ENCODE results near the gene TRIM2.
"Not testable (repeated sequence)": the region's sequence is repeated elsewhere in the genome, so short reads cannot be mapped to it uniquely, and the experiment has no call there.

TRIM2 gene

DNA sequence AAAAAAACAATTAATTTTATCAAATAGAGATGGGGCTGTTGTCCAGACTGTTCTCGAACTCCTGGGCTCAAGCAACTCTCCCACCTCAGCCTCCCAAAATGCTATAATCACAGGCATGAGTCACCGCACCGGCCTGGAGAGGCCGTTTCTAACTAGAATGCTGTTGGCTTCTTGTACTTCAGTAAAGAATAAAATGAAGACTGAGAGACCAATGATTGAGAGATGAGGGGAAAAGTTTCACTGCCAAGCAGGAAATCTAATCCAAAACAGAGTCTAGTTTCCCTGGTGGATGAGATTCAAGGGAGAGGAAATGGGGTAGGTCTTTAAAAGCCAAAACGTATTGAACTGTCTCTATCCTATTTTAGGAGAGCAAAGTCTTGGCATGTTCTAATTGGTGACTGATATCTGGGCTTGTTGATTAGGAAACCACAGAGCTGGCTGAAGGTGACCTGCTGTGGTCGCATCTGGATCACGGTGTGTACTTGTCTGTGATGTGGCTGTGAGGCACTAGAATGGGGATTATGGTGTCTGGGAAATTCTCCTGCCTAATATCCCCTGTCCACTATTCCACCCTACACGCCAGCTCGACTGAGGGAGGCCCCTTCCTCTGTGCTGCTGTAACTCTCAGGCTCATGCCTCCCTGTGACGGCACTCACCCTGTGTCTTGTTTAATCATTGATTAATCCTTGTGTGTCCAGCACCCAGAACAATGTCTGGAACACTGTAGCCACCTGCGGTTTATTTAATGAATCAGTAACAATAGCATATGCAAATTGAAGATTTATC, 15.0 kb upstream of the TRIM2 start:
- Histone ChIP-seq H3K4me1 (ENCODE audit: control insufficient read depth, insufficient read depth, low read length) (peaks cover 17% of the 10 kb centered on the region), H3K36me3 (ENCODE audit: control insufficient read depth, insufficient read depth, low read length) (no peaks in the 10 kb centered on the region), H3K27me3 (ENCODE audit: control insufficient read depth, insufficient read depth, low read length) (no peaks in the 10 kb centered on the region), H3K4me3 (ENCODE audit: low read depth, low read length) (no peak overlapping the region), H3K27ac (ENCODE audit: low read depth, low read length) (peak overlapping the region; percentile 14), H3K9ac (ENCODE audit: low read depth, low read length) (no peak overlapping the region), H3K9me3 (ENCODE audit: control insufficient read depth, insufficient read depth, low read length) (no peaks in the 10 kb centered on the region)

DNA sequence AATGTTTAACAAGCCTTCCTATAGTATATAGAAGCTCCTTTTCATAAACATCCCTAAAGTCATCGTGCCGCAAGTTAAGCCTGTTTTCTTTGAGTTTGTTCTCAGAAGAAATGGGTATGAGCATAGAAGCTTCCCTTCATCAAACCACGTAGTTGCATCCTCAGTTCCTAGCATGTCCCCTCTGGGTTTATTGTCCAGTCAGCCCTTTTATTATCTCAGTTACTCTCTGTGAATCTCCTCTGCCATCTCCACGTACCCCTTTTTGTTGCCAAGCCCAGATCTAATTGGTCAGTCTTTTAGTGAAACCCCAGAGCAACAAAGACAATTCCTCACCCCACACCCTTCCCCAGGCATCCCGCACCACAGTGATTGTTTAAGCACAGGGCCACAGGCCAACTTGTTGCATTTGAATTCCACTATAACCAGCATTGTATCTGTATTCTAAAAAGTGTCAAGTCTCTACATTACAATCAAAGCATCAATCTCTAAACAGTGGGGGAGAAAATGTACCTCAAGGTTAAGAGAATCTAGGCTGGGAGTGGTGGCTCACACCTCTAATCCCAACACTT, 12.4 kb upstream of the TRIM2 start:
- H3K27me3 ChIP-seq (ENCODE audit: control insufficient read depth, insufficient read depth, low read length), result no peaks in the 10 kb centered on the region
- H3K4me1 ChIP-seq (ENCODE audit: control insufficient read depth, insufficient read depth, low read length), result peaks cover 17% of the 10 kb centered on the region
- H3K27ac ChIP-seq (ENCODE audit: low read depth, low read length), result no peak overlapping the region
- H3K4me3 ChIP-seq (ENCODE audit: low read depth, low read length), result no peak overlapping the region
- H3K9ac ChIP-seq (ENCODE audit: low read depth, low read length), result no peak overlapping the region
- no peaks in the 10 kb centered on the region for H3K36me3 ChIP-seq (ENCODE audit: control insufficient read depth, insufficient read depth, low read length)
- no peaks in the 10 kb centered on the region for H3K9me3 ChIP-seq (ENCODE audit: control insufficient read depth, insufficient read depth, low read length)

DNA sequence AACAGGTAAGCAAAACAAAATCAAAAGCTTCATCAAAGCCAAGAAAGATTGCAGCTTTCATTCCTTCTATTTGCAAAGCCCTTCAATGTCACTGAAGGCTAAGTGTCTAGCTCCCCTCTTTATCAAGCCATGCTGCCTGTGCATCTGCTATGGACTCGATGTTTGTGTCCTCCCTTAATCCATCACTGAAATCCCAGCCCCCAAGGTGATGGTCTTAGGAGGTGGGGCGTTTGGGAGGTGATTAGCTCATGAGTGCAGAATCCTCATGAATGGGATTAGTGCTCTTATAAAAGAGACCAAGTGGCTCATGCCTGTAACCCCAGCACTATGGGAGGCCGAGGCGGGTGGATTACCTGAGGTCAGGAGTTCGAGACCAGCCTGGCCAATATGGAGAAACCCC, 6.9 kb upstream of the TRIM2 start:
- Histone ChIP-seq H3K27ac (ENCODE audit: low read depth, low read length) (no peak overlapping the region), H3K9me3 (ENCODE audit: control insufficient read depth, insufficient read depth, low read length) (no peaks in the 10 kb centered on the region), H3K9ac (ENCODE audit: low read depth, low read length) (no peak overlapping the region), H3K27me3 (ENCODE audit: control insufficient read depth, insufficient read depth, low read length) (no peaks in the 10 kb centered on the region), H3K4me1 (ENCODE audit: control insufficient read depth, insufficient read depth, low read length) (no peaks in the 10 kb centered on the region), H3K4me3 (ENCODE audit: low read depth, low read length) (no peak overlapping the region), H3K36me3 (ENCODE audit: control insufficient read depth, insufficient read depth, low read length) (no peaks in the 10 kb centered on the region)

DNA sequence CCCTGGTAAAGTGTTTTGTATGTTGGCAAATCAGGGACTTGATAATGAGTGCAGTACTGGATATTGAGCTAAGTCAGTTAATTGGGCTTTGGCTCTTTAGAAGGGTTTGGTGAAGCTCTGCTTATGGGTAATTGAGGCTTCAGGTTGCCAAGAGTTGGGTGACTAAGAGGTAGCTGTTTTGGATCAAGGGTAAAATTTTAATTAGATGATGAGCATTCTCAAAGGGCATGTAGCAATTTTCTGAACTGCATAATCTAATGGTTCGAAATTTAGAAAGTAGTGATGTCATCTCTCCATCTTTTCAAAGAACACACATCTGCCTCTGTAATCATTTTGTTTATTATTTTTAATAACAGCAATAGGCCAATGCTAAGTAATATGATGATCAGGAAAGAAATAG, 5.5 kb upstream of the TRIM2 start:
- Histone ChIP-seq H3K9me3 (ENCODE audit: control insufficient read depth, insufficient read depth, low read length) (no peaks in the 10 kb centered on the region), H3K27ac (ENCODE audit: low read depth, low read length) (no peak overlapping the region), H3K4me3 (ENCODE audit: low read depth, low read length) (no peak overlapping the region), H3K27me3 (ENCODE audit: control insufficient read depth, insufficient read depth, low read length) (no peaks in the 10 kb centered on the region), H3K9ac (ENCODE audit: low read depth, low read length) (no peak overlapping the region), H3K36me3 (ENCODE audit: control insufficient read depth, insufficient read depth, low read length) (no peaks in the 10 kb centered on the region), H3K4me1 (ENCODE audit: control insufficient read depth, insufficient read depth, low read length) (no peaks in the 10 kb centered on the region)

DNA sequence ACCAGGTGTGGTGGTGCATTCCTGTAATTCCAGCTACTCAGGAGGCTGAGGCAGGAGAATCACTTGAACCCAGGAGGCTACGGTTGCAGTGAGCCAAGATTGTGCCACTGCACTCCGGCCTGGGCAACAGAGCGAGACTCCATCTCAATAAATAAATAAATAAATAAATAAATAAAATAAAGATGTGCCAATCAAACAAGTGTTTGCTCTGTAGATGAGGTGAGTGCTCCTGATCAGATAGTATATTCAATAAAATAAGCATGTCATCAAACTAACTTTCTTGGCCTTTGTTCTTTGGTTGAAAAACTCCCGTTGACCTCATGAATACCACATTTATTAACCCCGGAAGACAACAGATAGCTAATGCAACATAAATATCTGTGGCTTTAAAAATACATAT, 497 bp upstream of the TRIM2 start:
- not testable (repeated sequence) for H3K36me3 ChIP-seq (ENCODE audit: control insufficient read depth, insufficient read depth, low read length); H3K27me3 ChIP-seq (ENCODE audit: control insufficient read depth, insufficient read depth, low read length); H3K27ac ChIP-seq (ENCODE audit: low read depth, low read length); H3K9me3 ChIP-seq (ENCODE audit: control insufficient read depth, insufficient read depth, low read length); H3K9ac ChIP-seq (ENCODE audit: low read depth, low read length)
- Histone ChIP-seq H3K4me3 (ENCODE audit: low read depth, low read length) (peak overlapping the region; percentile 63), H3K4me1 (ENCODE audit: control insufficient read depth, insufficient read depth, low read length) (peaks cover 42% of the 10 kb centered on the region)

DNA sequence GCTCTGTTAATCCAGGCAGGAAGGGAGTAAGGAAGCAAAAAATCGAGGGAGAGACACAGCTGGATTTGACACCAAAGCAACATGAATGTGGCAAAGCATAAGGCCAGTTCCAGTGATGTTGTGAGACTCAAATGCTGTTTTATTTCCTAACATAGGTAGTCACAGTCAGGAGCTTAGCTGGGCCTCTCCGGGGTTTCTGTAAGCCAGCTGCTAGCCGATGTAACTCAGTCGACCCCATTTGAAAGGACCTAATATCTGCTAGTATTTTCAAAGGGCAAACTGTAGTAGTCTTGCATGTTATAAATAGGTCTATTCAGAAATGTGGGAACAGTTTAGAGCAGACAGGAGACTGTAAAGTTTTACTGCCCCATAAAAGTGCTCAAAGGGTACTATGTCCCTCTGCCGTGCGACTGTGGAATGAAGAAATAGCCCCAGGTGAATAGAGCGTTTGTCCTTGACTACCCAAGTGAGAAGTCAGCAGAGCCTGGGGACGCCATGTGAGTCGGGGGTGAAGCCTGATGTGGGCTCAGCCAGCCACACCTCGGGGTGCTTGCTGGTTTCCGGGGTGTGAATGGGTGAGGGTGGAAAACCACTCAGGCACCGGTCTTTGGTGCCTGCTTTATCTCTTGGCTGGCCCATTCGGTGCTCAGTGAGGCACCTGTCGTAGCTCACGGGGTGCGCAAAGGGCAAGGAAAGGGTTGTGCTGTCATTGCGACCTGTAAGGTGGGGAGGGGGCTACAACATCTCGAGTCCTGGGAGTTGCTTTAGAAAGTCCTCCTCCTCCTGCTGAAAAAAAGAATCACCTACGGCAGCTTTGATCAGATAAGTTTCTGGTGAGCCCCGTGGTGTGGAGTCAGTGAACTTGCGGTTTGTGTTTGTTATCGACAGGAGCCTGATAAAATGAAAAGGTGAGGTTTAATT, 745 bp downstream of the TRIM2 start:
- peak overlapping the region; percentile 78 for H3K27ac ChIP-seq (ENCODE audit: low read depth, low read length)

DNA sequence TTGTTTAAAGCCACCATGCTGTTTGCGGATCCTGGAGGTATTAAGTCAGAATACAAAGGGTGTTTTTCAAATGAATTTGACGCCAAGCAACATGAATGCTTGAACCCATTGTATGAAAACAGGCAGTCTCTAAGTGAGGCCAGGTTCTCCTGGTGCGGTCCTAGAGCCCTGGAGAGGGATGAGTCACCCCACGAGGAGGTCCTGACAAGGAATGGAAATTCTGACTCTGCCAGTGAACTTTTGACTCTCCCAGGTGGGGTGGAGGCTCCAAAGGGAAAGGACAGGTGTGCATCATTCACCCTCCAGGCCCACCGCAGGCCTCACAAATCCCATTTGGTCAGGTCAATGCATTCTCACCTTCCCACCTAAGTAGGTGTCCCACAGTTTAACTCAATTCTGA, 1.5 kb downstream of the TRIM2 start:
- H3K27ac ChIP-seq (ENCODE audit: low read depth, low read length), result peak overlapping the region; percentile 78
- peak overlapping the region; percentile 63 for H3K4me3 ChIP-seq (ENCODE audit: low read depth, low read length)
- no peaks in the 10 kb centered on the region for H3K36me3 ChIP-seq (ENCODE audit: control insufficient read depth, insufficient read depth, low read length)
- 0 out of 2 replicates have a peak, but pooled peaks cover 8% of the 10 kb centered on the region for H3K27me3 ChIP-seq (ENCODE audit: control insufficient read depth, insufficient read depth, low read length)
- H3K4me1 ChIP-seq (ENCODE audit: control insufficient read depth, insufficient read depth, low read length), result peaks cover 50% of the 10 kb centered on the region
- no peaks in the 10 kb centered on the region for H3K9me3 ChIP-seq (ENCODE audit: control insufficient read depth, insufficient read depth, low read length)
- no peak overlapping the region for H3K9ac ChIP-seq (ENCODE audit: low read depth, low read length)

More for the DNA sequence above, 745 bp downstream of the TRIM2 start:
- Histone ChIP-seq H3K27me3 (ENCODE audit: control insufficient read depth, insufficient read depth, low read length) (0 out of 2 replicates have a peak, but pooled peaks cover 8% of the 10 kb centered on the region), H3K36me3 (ENCODE audit: control insufficient read depth, insufficient read depth, low read length) (no peaks in the 10 kb centered on the region), H3K9ac (ENCODE audit: low read depth, low read length) (peak overlapping the region; percentile 26; the same call in 1 of the 2 replicates), H3K4me3 (ENCODE audit: low read depth, low read length) (peak overlapping the region; percentile 63), H3K9me3 (ENCODE audit: control insufficient read depth, insufficient read depth, low read length) (no peaks in the 10 kb centered on the region), H3K4me1 (ENCODE audit: control insufficient read depth, insufficient read depth, low read length) (peaks cover 50% of the 10 kb centered on the region)

DNA sequence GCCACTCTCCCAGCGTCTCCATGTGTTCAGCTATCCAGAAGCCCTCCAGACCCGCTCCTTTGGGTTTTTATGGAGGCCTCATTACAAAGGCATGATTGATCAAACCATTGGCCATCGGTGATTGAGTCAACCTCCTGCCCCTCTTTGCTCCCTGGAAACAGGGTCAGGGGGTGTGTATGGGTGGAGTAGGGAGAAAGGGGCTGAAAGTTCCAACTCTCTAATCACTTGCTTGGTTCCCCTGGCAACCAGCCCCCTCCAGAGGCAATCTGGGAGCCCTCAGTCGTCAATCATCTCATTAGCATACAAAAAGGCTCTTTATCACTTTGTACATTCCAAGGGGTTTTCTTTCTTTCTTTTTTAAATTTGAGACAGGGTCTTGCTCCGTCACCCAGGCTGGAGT, 2.3 kb downstream of the TRIM2 start:
- Histone ChIP-seq H3K36me3 (ENCODE audit: control insufficient read depth, insufficient read depth, low read length) (no peaks in the 10 kb centered on the region), H3K9me3 (ENCODE audit: control insufficient read depth, insufficient read depth, low read length) (no peaks in the 10 kb centered on the region), H3K4me1 (ENCODE audit: control insufficient read depth, insufficient read depth, low read length) (peaks cover 50% of the 10 kb centered on the region), H3K9ac (ENCODE audit: low read depth, low read length) (0 out of 2 replicates have a peak overlapping the region, but pooled peaks have one; percentile 15), H3K27me3 (ENCODE audit: control insufficient read depth, insufficient read depth, low read length) (0 out of 2 replicates have a peak, but pooled peaks cover 8% of the 10 kb centered on the region), H3K4me3 (ENCODE audit: low read depth, low read length) (peak overlapping the region; percentile 63), H3K27ac (ENCODE audit: low read depth, low read length) (peak overlapping the region; percentile 84)

DNA sequence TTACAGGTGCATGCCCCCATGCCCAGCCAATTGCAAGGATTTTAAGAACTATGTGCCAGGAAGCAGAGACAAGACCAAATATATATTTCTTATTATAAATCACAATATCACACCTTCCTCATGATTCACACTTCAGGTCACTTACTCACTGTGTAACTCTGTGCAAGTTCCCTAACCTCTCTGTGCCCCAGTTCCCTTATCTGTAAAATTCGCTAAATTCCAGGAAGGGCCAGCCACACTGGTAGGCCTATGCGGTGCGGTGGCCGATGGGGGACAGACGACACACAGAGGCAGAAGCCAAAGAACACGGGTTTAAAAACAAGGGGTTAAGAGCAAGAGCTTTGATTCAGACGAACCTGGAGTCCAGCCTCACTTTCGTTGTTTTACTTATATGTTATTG, 2.8 kb downstream of the TRIM2 start:
- H3K4me3 ChIP-seq (ENCODE audit: low read depth, low read length), result peak overlapping the region; percentile 63
- H3K27me3 ChIP-seq (ENCODE audit: control insufficient read depth, insufficient read depth, low read length), result 0 out of 2 replicates have a peak, but pooled peaks cover 8% of the 10 kb centered on the region
- H3K36me3 ChIP-seq (ENCODE audit: control insufficient read depth, insufficient read depth, low read length), result no peaks in the 10 kb centered on the region
- peak overlapping the region; percentile 84 for H3K27ac ChIP-seq (ENCODE audit: low read depth, low read length)
- H3K9me3 ChIP-seq (ENCODE audit: control insufficient read depth, insufficient read depth, low read length), result no peaks in the 10 kb centered on the region
- H3K4me1 ChIP-seq (ENCODE audit: control insufficient read depth, insufficient read depth, low read length), result peaks cover 50% of the 10 kb centered on the region
- H3K9ac ChIP-seq (ENCODE audit: low read depth, low read length), result 0 out of 2 replicates have a peak overlapping the region, but pooled peaks have one; percentile 7

DNA sequence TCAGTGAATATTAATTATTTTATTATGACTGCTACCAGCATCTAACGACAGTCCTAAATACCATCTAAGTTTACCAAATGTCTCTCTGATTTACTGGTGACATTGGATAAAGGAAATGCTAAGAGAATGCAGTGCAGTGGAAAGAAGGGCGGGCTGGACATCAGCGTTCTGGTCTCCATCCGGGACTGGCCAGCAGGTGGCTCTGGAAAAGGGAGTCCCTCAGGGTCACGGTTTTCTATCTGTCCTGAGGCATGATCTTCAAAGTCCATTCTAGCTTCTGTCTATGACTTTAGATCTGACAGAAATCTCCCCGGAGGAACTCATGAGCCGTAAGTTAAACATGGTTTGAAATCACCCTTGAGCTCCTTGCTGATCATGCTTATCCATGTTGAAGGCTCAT, 3.3 kb downstream of the TRIM2 start:
- Histone ChIP-seq H3K27ac (ENCODE audit: low read depth, low read length) (peak overlapping the region; percentile 84), H3K36me3 (ENCODE audit: control insufficient read depth, insufficient read depth, low read length) (no peaks in the 10 kb centered on the region), H3K9me3 (ENCODE audit: control insufficient read depth, insufficient read depth, low read length) (no peaks in the 10 kb centered on the region), H3K4me1 (ENCODE audit: control insufficient read depth, insufficient read depth, low read length) (peaks cover 50% of the 10 kb centered on the region), H3K27me3 (ENCODE audit: control insufficient read depth, insufficient read depth, low read length) (0 out of 2 replicates have a peak, but pooled peaks cover 8% of the 10 kb centered on the region), H3K4me3 (ENCODE audit: low read depth, low read length) (peak overlapping the region; percentile 63; the same call in 1 of the 2 replicates), H3K9ac (ENCODE audit: low read depth, low read length) (no peak overlapping the region)

Data from HUES48 (cell line).